Mucosa of descending colon (tissue), 3 donors: Measurements from ENCODE around the gene TGIF2. TPM values are rescaled to one million over a fixed set of nuclear protein-coding genes. Genes with fewer than 3 reads are reported as not detected.
"Not testable (repeated sequence)": the region's sequence is repeated elsewhere in the genome, so short reads cannot be mapped to it uniquely, and the experiment has no call there.

ENCODE experiments used
- ATAC-seq: fragments of 200-7000 bp; cut with Tn5 transposase; one replicate; pipeline ENCODE4 v1.9.1; 2020; ENCODE audit warnings: mild to moderate bottlenecking, moderate library complexity
- DNase-seq, 3 donors: peaks; one replicate each; pipeline ENCODE4 v3.0.0-alpha.2; 2020
- H3K36me3 ChIP-seq: fragments of 200-600 bp; one replicate; pipeline ENCODE4 v1.8.0; 2021; ENCODE audit warnings: low read depth, mild to moderate bottlenecking
- H3K4me1 ChIP-seq: fragments of 200-600 bp; one replicate; pipeline ENCODE4 v1.8.0; 2021; ENCODE audit warnings: low read depth, mild to moderate bottlenecking
- H3K4me3 ChIP-seq: fragments of 200-600 bp; one replicate; pipeline ENCODE4 v1.8.0; 2021; ENCODE audit warnings: mild to moderate bottlenecking
- H3K9me3 ChIP-seq: fragments of 200-600 bp; one replicate; pipeline ENCODE4 v1.8.0; 2021; ENCODE audit warnings: mild to moderate bottlenecking
- CTCF ChIP-seq: fragments of 200-600 bp; IDR thresholded peaks from one replicate; pipeline ENCODE4 v1.8.0; 2022; ENCODE audit warnings: antibody characterized with exemption, mild to moderate bottlenecking
- intact Hi-C, 2 donors: fragments of 100-400 bp; cut with DNase I in 1 of 2; cut with micrococcal nuclease in 1 of 2; formaldehyde crosslinking; loops; one replicate each; pipeline versions ENCODE4 v1.11.0 to v1.11.1; 2022; cut with DNase I, micrococcal nuclease
- total RNA-seq, 3 donors: library from RNA; stranded (reverse); fragmentation: NEBNext Ultra II Directional in 2 of 3; extraction: Animal tissue kit (Norgen Biotek cat#: 25700) in 2 of 3; gene quantifications; one replicate each; pipeline versions ENCODE4 v1.2.1 to v1.2.4, GENCODE V29; 2021 to 2023
- donor health status: DM: no; HTN: no; CAD: no; lungs with moderate emphysema.
- donor health status: DM: no; HTN: no; CAD: no.
- donor health status: DM: no; HTN: yes; CAD: no.

TGIF2 gene
- total RNA-seq, 3 donors from 2014 or later = 4.2 to 13.3 (median 6.5) TPM

GRCh38 chr20:36562724-36563123 is 10.7 kb upstream of the TGIF2 start:
- ATAC-seq (no peak), DNase-seq (no peak)
- no peak overlapping the region for H3K4me3 ChIP-seq
- no peaks in the 10 kb centered on the region for H3K4me1 ChIP-seq
- H3K9me3 ChIP-seq = no peaks in the 10 kb centered on the region
- H3K36me3 ChIP-seq = no peaks in the 10 kb centered on the region
- TF ChIP-seq CTCF = no peak
- intact Hi-C loops = no loop called here

- Histone ChIP-seq H3K4me3 (no peak overlapping the region), H3K9me3 (no peaks in the 10 kb centered on the region), H3K4me1 (no peaks in the 10 kb centered on the region), H3K36me3 (no peaks in the 10 kb centered on the region)
- ATAC-seq = no peak
- TF ChIP-seq CTCF = no peak
- no peak for DNase-seq
- intact Hi-C loops = no loop called here
Measured at GRCh38 chr20:36563374-36563773, 10.0 kb upstream of the TGIF2 start.

- H3K4me1 ChIP-seq, ATAC-seq, H3K36me3 ChIP-seq, intact Hi-C loops, DNase-seq, H3K9me3 ChIP-seq, H3K4me3 ChIP-seq: not testable (repeated sequence)
Measured at GRCh38 chr20:36564078-36564725, 9.2 kb upstream of the TGIF2 start.

GRCh38 chr20:36564726-36565121 is 8.7 kb upstream of the TGIF2 start:
- intact Hi-C loops, H3K36me3 ChIP-seq, H3K4me3 ChIP-seq, DNase-seq, H3K4me1 ChIP-seq, H3K9me3 ChIP-seq, ATAC-seq: not testable (repeated sequence)

GRCh38 chr20:36565520-36565919 is 7.9 kb upstream of the TGIF2 start:
- intact Hi-C loops = no loop called here
- no peaks in the 10 kb centered on the region for H3K4me1 ChIP-seq

GRCh38 chr20:36569847-36570429 is 3.5 kb upstream of the TGIF2 start:
- Histone ChIP-seq H3K4me1 (peaks cover 5% of the 10 kb centered on the region), H3K4me3 (no peak overlapping the region), H3K36me3 (no peaks in the 10 kb centered on the region), H3K9me3 (no peaks in the 10 kb centered on the region)
- TF ChIP-seq CTCF = no peak
- no peak for DNase-seq
- intact Hi-C loops = no loop called here
- no peak for ATAC-seq

More at GRCh38 chr20:36565520-36565919, 7.9 kb upstream of the TGIF2 start:
- H3K4me3 ChIP-seq = no peak overlapping the region
- no peak for TF ChIP-seq CTCF
- ATAC-seq = no peak
- no peaks in the 10 kb centered on the region for H3K36me3 ChIP-seq
- no peak for DNase-seq
- H3K9me3 ChIP-seq = no peaks in the 10 kb centered on the region
